Panc1 (cell line): ENCODE data around the gene ATP5MC2. TPM values are rescaled to one million over a fixed set of nuclear protein-coding genes. Genes with fewer than 3 reads are reported as not detected.

Experiments used
- ATAC-seq: fragments of 200-7000 bp; cut with Tn5 transposase; 2 replicates; pipeline ENCODE4 v1.9.1; 2020; ENCODE audit warnings: mild to moderate bottlenecking, moderate library complexity
- BruUV-seq: library from RNA; stranded (reverse); fragments of 400-500 nt; replicated peaks from 2 replicates; lab custom pipeline; 2021; lab: Mats Ljungman, UMichigan
- CTCF ChIA-PET: fragments of 300-600 bp; sonication (Branson Sonifier 250); formaldehyde crosslinking; loops from one replicate; lab custom pipeline; 2022; ENCODE audit warnings: antibody characterized with exemption; lab: Charles Lee
- POLR2A ChIA-PET: fragments of 300-600 bp; sonication (Branson Sonifier 250); formaldehyde crosslinking; loops from one replicate; lab custom pipeline; 2022; ENCODE audit warnings: antibody characterized with exemption; lab: Charles Lee
- DNase-seq: peaks from one replicate; pipeline ENCODE4 v3.0.0-alpha.2; 2010; ENCODE audit warnings: low read depth, low spot score
- H3K27ac ChIP-seq: 2 replicates; pipeline ENCODE4 v1.5.1; 2011; ENCODE audit warnings: mild to moderate bottlenecking, low read length, inconsistent platforms
- H3K27me3 ChIP-seq: fragments of 200-500 bp; sonication (Bioruptor generic); 2 replicates; pipeline ENCODE4 v1.6.0; 2014; ENCODE audit warnings: low read length, inconsistent platforms; ENCODE audit not compliant: control insufficient read depth, insufficient read depth
- H3K36me3 ChIP-seq: fragments of 200-500 bp; sonication (Bioruptor generic); 2 replicates; pipeline ENCODE4 v1.5.1; 2014; ENCODE audit warnings: inconsistent platforms, mild to moderate bottlenecking, low read length, moderate library complexity; ENCODE audit not compliant: control insufficient read depth, insufficient read depth
- H3K4me1 ChIP-seq: 2 replicates; pipeline ENCODE4 v1.5.1; 2011; ENCODE audit warnings: inconsistent platforms, mild to moderate bottlenecking, low read length, moderate library complexity; ENCODE audit not compliant: control insufficient read depth, insufficient read depth
- H3K4me3 ChIP-seq, 2 experiments: 2 replicates each; pipeline ENCODE4 v1.5.1; 2011 to 2012; ENCODE audit warnings: low read depth in 2 of 2, low read length in 2 of 2, mild to moderate bottlenecking in 2 of 2, inconsistent platforms in 1 of 2, moderate library complexity in 1 of 2
- H3K9me3 ChIP-seq: fragments of 200-500 bp; sonication (Bioruptor generic); 2 replicates; pipeline ENCODE4 v1.5.1; 2014; ENCODE audit warnings: low read depth, mild to moderate bottlenecking, inconsistent platforms, low read length, moderate library complexity; ENCODE audit not compliant: control insufficient read depth, insufficient read depth
- CTCF ChIP-seq: fragments of 450-650 bp; IDR thresholded peaks from 2 replicates; pipeline ENCODE4 v1.5.1; 2017; ENCODE audit warnings: mild to moderate bottlenecking
- POLR2AphosphoS5 ChIP-seq: IDR thresholded peaks from 2 replicates; pipeline ENCODE4 v1.6.1; 2012; ENCODE audit warnings: mild to moderate bottlenecking, low read depth, low read length, moderate library complexity
- SIN3A ChIP-seq: IDR thresholded peaks from 2 replicates; pipeline ENCODE4 v1.6.1; 2012; ENCODE audit warnings: low read depth, mild to moderate bottlenecking, low read length, moderate library complexity, borderline replicate concordance; ENCODE audit not compliant: insufficient read depth
- TCF7L2 ChIP-seq: IDR thresholded peaks from 2 replicates; pipeline ENCODE4 v1.6.1; 2011; ENCODE audit warnings: mild to moderate bottlenecking, low read depth, low read length, inconsistent platforms
- in situ Hi-C: cut with HindIII; loops from 2 replicates; pipeline ENCODE4 v1.10.0; 2016; ENCODE audit warnings: low sequenced_read_pairs, low pct_unique_long_range_greater_than_20kb
- intact Hi-C: fragments of 100-400 bp; cut with micrococcal nuclease; formaldehyde crosslinking; loops from one replicate; pipeline ENCODE4 v1.10.0; 2022; ENCODE audit not compliant: unreplicated experiment
- total RNA-seq: library from RNA; stranded (reverse); gene quantifications from one replicate; pipeline ENCODE4 v1.2.1, GENCODE V29; 2021; ENCODE audit not compliant: unreplicated experiment
- TF ChIP-seq, protein P1 (sequence below), 2 experiments: IDR thresholded peaks; 2 replicates each; pipeline ENCODE4 v1.6.1; 2011 to 2012; ENCODE audit warnings: low read depth in 2 of 2, control low read depth in 1 of 2, low read length in 1 of 2, mild to moderate bottlenecking in 1 of 2, moderate library complexity in 1 of 2; ENCODE audit not compliant: insufficient read depth in 1 of 2

ATP5MC2 gene
- total RNA-seq, 1 experiment from 2014 or later: 290 TPM

DNA sequence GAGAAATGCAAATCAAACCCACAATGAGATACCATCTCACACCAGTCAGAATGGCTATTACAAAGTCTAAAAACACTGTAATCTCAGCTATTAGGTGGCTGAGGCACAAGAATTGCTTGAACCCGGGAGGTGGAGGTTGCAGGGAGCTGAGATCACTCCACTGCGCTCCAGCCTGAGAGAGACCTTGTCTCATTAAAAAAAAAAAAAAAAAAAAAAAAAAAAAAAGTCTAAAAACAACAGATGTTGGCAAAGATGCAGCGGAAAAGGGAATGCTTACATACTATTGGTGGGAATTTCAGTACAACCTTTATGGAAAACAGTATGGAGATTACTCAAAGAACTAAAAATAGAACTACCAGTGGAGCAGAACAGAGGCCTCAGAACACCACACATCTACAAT, 30.7 kb downstream of the ATP5MC2 start:
- no peak for DNase-seq
- TF ChIP-seq CTCF (no peak), POLR2AphosphoS5 (no peak), TCF7L2 (no peak), SIN3A (no peak)
- TF ChIP-seq, protein P1, sequence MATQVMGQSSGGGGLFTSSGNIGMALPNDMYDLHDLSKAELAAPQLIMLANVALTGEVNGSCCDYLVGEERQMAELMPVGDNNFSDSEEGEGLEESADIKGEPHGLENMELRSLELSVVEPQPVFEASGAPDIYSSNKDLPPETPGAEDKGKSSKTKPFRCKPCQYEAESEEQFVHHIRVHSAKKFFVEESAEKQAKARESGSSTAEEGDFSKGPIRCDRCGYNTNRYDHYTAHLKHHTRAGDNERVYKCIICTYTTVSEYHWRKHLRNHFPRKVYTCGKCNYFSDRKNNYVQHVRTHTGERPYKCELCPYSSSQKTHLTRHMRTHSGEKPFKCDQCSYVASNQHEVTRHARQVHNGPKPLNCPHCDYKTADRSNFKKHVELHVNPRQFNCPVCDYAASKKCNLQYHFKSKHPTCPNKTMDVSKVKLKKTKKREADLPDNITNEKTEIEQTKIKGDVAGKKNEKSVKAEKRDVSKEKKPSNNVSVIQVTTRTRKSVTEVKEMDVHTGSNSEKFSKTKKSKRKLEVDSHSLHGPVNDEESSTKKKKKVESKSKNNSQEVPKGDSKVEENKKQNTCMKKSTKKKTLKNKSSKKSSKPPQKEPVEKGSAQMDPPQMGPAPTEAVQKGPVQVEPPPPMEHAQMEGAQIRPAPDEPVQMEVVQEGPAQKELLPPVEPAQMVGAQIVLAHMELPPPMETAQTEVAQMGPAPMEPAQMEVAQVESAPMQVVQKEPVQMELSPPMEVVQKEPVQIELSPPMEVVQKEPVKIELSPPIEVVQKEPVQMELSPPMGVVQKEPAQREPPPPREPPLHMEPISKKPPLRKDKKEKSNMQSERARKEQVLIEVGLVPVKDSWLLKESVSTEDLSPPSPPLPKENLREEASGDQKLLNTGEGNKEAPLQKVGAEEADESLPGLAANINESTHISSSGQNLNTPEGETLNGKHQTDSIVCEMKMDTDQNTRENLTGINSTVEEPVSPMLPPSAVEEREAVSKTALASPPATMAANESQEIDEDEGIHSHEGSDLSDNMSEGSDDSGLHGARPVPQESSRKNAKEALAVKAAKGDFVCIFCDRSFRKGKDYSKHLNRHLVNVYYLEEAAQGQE (IDR thresholded peaks at IDR 0.05; ENCODE audit: insufficient read depth in 1 of 2, low read depth in 2 of 2, low read length in 1 of 2): no peak
- H3K27me3 ChIP-seq: no peaks in the 10 kb centered on the region
- ChIA-PET POLR2A (no interaction called here), CTCF (no interaction called here)
- in situ Hi-C loops (no loop called here), intact Hi-C loops (no loop called here)
- no peak overlapping the region for H3K4me3 ChIP-seq
- no peaks in the 10 kb centered on the region for H3K9me3 ChIP-seq
- no peaks in the 10 kb centered on the region for H3K36me3 ChIP-seq
- H3K27ac ChIP-seq: no peak overlapping the region
- H3K4me1 ChIP-seq: no peaks in the 10 kb centered on the region
- ATAC-seq: no peak
- BruUV-seq: no TSS peak

DNA sequence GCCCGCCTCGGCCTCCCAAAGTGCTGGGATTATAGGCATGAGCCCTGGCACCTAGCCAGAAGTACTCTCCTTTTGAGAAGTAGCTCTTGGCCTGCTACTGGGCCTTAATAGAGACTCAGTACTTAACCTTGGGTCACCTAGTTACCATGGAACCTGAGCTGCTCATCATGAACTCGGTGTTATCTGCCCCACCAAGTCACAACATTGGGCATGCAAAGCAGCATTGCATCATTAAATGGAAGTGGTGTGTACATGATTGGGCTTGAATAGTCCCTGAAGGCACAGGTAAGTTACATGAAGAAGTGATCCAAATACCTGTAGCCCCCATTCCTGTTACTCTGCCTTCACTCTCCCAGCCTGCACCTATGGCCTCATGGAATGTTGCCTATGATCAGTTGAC, 31.8 kb downstream of the ATP5MC2 start:
- ATAC-seq (no peak), DNase-seq (no peak)
- H3K4me1 ChIP-seq: no peaks in the 10 kb centered on the region
- in situ Hi-C loops (no loop called here), intact Hi-C loops (no loop called here)
- H3K9me3 ChIP-seq: no peaks in the 10 kb centered on the region
- H3K27me3 ChIP-seq: no peaks in the 10 kb centered on the region
- CTCF ChIA-PET: no interaction called here
- TF ChIP-seq POLR2AphosphoS5 (no peak), TCF7L2 (no peak), CTCF (no peak), SIN3A (no peak)
- TF ChIP-seq, protein P1 (IDR thresholded peaks at IDR 0.05; ENCODE audit: insufficient read depth in 1 of 2, low read depth in 2 of 2, low read length in 1 of 2): no peak
- POLR2A ChIA-PET: interaction anchor here (0.7 kb wide), 1 partner anchor 48 kb away, joined by 6 read pairs; no protein-coding TSS in a partner anchor
- no TSS peak for BruUV-seq
- no peak overlapping the region for H3K27ac ChIP-seq
- no peak overlapping the region for H3K4me3 ChIP-seq
- H3K36me3 ChIP-seq: no peaks in the 10 kb centered on the region
